Gastroesophageal sphincter (tissue), 3 donors: ENCODE data around the gene GABRB3.

Experiments
- POLR2A ChIP-seq, 2 donors: fragments of 450-650 bp; IDR thresholded peaks; one replicate each; pipeline ENCODE4 v1.6.1; 2017; ENCODE audit warnings: antibody characterized with exemption in 2 of 2, mild to moderate bottlenecking in 2 of 2, moderate library complexity in 1 of 2
- POLR2AphosphoS5 ChIP-seq: sonication (generic); formaldehyde crosslinking; IDR thresholded peaks from one replicate; pipeline ENCODE4 v1.6.1; 2017; ENCODE audit warnings: antibody characterized with exemption
- TF ChIP-seq, protein P1 (sequence below), 4 experiments: fragments of 200-600 bp in 2 of 4; fragments of 450-650 bp in 2 of 4; sonication (generic) in 1 of 4; IDR thresholded peaks; one replicate each; pipeline ENCODE4 v1.5.1; 2017 to 2019; ENCODE audit warnings: antibody characterized with exemption in 4 of 4, mild to moderate bottlenecking in 2 of 4, moderate library complexity in 2 of 4

DNA sequence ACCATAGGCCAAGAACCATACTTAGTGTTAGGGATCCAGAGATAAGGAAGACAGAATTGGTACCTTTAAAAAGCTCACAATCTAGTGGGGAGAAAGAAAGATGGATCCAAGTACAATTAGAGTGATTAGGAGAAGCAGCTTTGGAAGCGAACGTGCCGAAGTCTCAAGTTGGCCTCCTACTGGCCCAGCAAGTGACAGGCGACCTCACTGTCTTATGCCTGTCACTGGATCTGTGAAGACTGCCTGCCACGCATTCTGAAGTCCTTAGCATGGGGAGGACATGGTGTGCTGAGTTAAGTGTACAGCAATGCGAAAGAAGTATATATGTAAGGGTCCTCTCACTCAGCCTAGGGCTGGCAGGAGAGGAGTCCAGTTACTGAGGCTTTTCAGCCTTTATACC, 141.0 kb downstream of the GABRB3 start:
- TF ChIP-seq, protein P1, sequence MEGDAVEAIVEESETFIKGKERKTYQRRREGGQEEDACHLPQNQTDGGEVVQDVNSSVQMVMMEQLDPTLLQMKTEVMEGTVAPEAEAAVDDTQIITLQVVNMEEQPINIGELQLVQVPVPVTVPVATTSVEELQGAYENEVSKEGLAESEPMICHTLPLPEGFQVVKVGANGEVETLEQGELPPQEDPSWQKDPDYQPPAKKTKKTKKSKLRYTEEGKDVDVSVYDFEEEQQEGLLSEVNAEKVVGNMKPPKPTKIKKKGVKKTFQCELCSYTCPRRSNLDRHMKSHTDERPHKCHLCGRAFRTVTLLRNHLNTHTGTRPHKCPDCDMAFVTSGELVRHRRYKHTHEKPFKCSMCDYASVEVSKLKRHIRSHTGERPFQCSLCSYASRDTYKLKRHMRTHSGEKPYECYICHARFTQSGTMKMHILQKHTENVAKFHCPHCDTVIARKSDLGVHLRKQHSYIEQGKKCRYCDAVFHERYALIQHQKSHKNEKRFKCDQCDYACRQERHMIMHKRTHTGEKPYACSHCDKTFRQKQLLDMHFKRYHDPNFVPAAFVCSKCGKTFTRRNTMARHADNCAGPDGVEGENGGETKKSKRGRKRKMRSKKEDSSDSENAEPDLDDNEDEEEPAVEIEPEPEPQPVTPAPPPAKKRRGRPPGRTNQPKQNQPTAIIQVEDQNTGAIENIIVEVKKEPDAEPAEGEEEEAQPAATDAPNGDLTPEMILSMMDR (IDR thresholded peaks at IDR 0.05) = no peak
- TF ChIP-seq POLR2AphosphoS5 (no peak), POLR2A (IDR thresholded peaks at IDR 0.05) (no peak)
